Cardiac fibroblast (primary cell): ENCODE data around the gene PTEN.

ENCODE experiments used
- DNase-seq, 2 donors: peaks; one replicate each; pipeline versions ENCODE4 v3.0.0 to v3.0.0-alpha.2; 2010; ENCODE audit warnings: low read depth in 2 of 2
- H3K4me3 ChIP-seq, 2 donors: replicated peaks in 1 of 2; 1 replicate in 1 of 2; 2 replicates in 1 of 2; pipeline ENCODE4 v1.5.1; 2011; ENCODE audit warnings: low read depth in 2 of 2, low read length in 2 of 2, mild to moderate bottlenecking in 2 of 2, moderate library complexity in 1 of 2
- CTCF ChIP-seq: IDR thresholded peaks from one replicate; pipeline ENCODE4 v1.5.1; 2011; ENCODE audit warnings: low read depth, mild to moderate bottlenecking, low read length, inconsistent platforms

The PTEN gene

GRCh38 chr10:87991946-87992345 is 128.5 kb downstream of the PTEN start:
- TF ChIP-seq CTCF, result no peak
- DNase-seq, result peak in 1 of 2 donors; percentile 54

DNA sequence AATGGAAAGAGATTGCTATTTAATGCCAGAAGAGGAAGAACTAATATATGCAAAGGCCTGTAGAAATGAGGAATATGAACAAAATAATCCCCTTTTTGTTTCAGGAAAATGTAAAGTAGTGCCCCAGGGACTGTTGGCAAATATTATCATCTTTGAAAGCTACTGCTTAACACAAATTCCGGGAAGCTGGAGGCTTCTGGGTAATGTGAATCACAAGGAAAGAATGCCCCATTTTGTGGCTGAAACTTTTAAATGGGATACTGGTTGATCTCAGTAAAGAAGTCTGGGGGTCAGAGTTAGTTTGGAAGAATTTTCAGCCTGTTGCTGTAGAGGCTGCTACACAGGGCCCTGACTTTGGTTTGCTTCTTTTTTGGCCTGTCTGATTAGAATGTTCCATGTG is 141.0 kb downstream of the PTEN start:
- no peak for TF ChIP-seq CTCF
- DNase-seq, result peak; percentile 66 to 72
- H3K4me3 ChIP-seq, result no peak overlapping the region

More at GRCh38 chr10:87991946-87992345, 128.5 kb downstream of the PTEN start:
- H3K4me3 ChIP-seq, result no peak overlapping the region

- DNase-seq, result no peak
- TF ChIP-seq CTCF, result no peak
- H3K4me3 ChIP-seq, result no peak overlapping the region
Measured at GRCh38 chr10:88006261-88006660, 142.8 kb downstream of the PTEN start.

- peak in 1 of 2 donors; percentile 18 for DNase-seq
- TF ChIP-seq CTCF, result no peak
Measured at GRCh38 chr10:88008866-88009470, 145.5 kb downstream of the PTEN start.

DNA sequence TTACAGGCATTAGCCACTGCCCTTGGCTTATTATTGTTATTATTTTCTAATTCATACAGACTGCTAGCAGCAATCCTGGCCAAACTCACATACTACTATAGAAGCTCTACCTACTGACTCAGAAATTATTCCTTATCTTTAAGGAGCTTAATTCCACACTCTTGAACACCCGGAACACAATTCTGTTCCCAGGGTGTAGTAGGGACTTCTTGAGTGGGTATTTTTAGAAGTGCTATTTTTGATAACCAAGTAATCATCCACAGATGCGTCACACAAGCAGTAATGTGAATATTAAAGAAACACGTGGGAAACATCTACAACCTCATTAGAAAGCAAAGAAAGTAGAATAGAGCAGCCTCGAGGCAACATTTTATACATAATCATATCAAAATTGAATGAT is 149.2 kb downstream of the PTEN start:
- DNase-seq, result peak in 1 of 2 donors; percentile 22
- no peak for TF ChIP-seq CTCF

More at GRCh38 chr10:88008866-88009470, 145.5 kb downstream of the PTEN start:
- no peak overlapping the region for H3K4me3 ChIP-seq

GRCh38 chr10:88017781-88018180 is 154.4 kb downstream of the PTEN start:
- no peak for DNase-seq
- no peak for TF ChIP-seq CTCF
- no peak overlapping the region for H3K4me3 ChIP-seq

More for the DNA sequence above, 149.2 kb downstream of the PTEN start:
- no peak overlapping the region for H3K4me3 ChIP-seq

GRCh38 chr10:88019753-88020152 is 156.3 kb downstream of the PTEN start:
- no peak overlapping the region for H3K4me3 ChIP-seq
- TF ChIP-seq CTCF, result no peak
- DNase-seq, result peak in 1 of 2 donors; percentile 23
